ENCODE measurements around the gene FOXN3.

FOXN3 gene

DNA sequence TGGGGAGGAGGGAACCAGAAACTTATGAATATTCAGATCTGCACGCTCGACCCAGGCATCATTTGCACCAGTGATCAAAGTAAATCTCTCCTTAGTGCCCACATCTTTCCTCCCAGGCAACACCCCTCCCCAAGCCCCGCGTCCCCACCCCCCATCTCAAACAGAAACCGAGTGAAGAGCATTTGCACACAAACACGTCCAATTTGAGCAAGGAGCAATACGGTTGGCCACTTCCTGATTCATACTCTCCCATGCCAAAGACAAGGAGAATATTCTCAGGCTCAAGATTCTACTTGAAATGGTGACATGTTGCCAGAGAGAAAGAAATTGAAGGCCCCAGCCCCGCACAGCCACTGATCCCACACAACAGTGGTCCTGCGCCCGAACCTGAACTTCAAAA is 7.1 kb downstream of the FOXN3 start:
- DNase-seq = no peak
- no peak for TF ChIP-seq POLR2A (IDR thresholded peaks at IDR 0.05; ENCODE audit: low read length)
- TF ChIP-seq GATA1 (IDR thresholded peaks at IDR 0.05; ENCODE audit: low read depth, low read length) = no peak

DNA sequence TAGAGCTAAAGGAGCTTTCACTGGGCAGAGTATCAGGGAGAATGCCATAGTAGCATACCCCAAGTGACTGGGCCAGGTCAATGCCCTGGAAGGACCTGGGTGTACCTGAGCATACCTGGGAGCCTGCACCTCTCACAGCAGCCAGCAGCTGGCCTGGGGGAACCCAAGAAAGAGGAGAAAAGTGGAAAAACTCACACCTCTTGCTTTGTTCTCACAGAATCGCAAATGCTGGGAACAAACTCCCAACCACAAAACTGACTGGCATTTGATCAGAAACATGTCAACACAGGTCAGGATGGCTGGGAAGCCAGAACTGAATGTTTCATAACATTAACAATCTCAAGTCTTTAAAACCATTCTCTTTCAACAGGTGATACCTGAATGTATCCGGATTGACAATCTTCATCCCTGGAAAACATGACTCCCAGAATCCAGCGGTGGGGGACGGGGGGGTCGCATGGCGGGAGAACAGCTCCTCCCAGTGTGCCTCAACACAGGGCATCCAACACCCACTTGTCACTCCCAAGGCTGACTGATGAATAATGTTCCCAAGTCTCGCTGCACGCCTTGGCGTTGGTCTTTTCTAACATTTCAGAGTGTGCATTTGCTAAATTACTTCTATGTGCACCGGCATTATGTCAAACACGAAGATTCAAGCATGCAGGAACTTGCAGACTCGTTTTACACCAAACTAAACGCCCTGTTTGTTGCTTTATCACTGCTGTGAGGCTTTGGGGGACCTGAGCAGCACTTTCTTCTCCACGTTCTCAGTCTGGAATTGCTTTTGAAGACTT is 7.9 kb downstream of the FOXN3 start:
- TF ChIP-seq POLR2A (IDR thresholded peaks at IDR 0.05; ENCODE audit: low read length) = no peak
- TF ChIP-seq GATA1 (IDR thresholded peaks at IDR 0.05; ENCODE audit: low read depth, low read length) = no peak
- DNase-seq = no peak

DNA sequence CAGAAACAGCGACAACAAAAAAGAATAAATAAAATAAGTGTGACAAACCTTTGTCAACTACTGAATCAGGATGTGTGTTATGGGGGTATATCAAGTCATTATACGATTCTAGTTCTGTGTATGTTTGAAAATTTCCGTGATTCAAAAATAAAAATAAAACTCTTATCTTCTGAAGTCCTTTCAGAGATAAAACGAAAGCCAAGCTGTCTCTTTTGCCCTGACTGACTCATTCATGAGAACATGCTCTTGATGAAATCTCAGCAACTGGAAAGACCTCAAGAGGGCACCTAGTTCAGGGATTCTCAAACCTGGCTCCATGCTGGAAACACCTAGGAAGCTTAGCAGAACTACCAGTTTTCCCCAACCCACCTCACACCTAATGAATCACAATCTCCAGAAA is 9.2 kb downstream of the FOXN3 start:
- TF ChIP-seq POLR2A (IDR thresholded peaks at IDR 0.05; ENCODE audit: low read length) = no peak
- no peak for TF ChIP-seq GATA1 (IDR thresholded peaks at IDR 0.05; ENCODE audit: low read depth, low read length)
- DNase-seq = no peak

DNA sequence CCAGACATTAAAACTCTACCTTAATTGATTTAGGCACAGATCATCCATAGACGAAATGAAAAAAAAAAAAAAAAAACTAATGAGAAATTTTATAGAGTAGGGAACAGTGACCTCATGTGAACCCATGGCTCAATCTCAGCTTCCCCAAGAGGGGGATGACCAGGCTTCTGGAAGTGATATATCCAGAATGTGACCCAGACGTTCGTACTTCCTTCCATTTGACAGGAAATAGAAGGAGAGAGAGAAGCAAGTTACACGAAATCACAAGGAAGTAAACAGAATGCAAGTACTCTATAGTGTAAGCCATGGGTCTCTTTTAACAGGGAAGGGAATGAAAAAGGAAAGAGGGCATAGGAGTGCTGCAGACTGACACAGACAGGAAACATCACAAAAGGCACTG is 10.1 kb downstream of the FOXN3 start:
- TF ChIP-seq GATA1 (IDR thresholded peaks at IDR 0.05; ENCODE audit: low read depth, low read length) = no peak
- no peak for TF ChIP-seq POLR2A (IDR thresholded peaks at IDR 0.05; ENCODE audit: low read length)
- DNase-seq = no peak

DNA sequence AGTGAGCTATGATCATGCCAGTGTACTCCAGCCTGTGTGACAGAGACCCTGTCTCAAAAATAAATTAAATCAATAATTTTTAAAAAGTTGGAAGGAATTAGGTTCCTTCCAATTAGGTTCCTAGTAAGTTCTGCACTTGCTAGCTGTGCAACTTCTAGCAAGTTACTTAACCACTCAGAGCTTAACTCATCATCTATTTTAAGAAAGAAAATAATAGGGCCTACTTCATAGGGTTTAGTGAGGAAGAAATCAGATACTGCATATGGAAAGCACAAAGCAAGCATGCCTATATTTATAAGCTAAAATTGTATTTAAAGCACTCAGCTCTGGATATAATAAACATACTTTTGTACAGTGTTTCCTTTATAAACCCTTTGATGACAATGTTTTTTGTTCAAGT is 10.7 kb downstream of the FOXN3 start:
- TF ChIP-seq GATA1 (IDR thresholded peaks at IDR 0.05; ENCODE audit: low read depth, low read length) (no peak), POLR2A (IDR thresholded peaks at IDR 0.05; ENCODE audit: low read length) (no peak)
- DNase-seq = no peak

DNA sequence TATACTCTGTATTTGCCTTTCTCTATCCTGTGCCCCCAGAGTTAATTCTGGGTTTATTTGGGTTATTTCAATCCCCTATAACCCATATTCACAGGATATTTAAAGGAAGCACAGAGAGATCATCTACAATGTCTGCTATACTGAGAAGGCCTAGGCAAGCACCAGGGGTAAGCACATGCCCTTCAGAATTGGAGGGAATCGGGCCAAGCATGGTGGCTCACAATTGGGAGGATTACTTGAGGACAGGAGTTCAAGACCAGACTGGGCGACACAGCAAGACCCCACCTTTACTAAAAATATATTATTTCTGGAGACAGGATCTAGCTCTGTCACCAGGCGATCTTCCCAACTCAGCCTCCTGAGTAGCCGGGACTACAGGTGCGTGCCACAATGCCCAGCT is 11.3 kb downstream of the FOXN3 start:
- DNase-seq = no peak
- no peak for TF ChIP-seq GATA1 (IDR thresholded peaks at IDR 0.05; ENCODE audit: low read depth, low read length)

DNA sequence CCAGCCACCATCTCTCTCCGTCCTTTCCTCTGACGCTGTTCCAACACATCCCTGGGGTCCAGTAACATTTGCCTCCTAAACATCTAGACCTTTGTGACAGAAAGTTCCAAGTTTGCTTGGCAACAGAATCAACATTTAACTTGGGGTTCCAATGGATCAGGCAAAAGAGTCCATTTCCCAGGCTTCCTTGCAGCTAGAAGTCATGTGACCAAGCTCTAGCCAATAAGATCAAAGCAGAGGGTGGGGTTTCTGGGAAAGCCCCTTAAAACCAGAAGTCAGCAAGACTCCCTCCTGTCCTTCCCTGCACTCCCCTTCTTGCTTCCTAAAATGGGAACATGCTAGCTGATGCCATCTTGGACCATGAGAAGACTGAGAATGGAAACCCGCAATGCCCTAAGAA is 14.7 kb downstream of the FOXN3 start:
- no peak for DNase-seq
- no peak for TF ChIP-seq POLR2A (IDR thresholded peaks at IDR 0.05; ENCODE audit: low read length)
- TF ChIP-seq GATA1 (IDR thresholded peaks at IDR 0.05; ENCODE audit: low read depth, low read length) = no peak

DNA sequence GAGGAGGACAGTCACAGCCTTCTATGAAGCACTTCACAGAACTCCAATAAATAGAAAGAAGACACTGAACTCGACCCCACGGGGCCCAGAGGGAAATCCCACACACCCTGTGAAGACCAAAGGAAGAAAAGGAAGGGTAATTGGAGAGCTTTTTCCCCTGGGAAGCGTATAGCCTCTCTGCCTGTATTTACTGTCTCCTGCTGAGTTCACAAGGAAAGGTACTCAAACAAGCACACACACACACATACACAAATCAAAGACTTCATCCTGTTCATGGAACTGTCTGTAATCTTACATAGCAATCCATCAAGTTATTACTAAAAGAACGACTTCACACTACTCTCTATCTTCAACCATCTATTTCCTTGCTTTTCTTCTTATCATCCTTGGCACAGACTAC is 15.3 kb downstream of the FOXN3 start:
- no peak for DNase-seq
- TF ChIP-seq GATA1 (IDR thresholded peaks at IDR 0.05; ENCODE audit: low read depth, low read length) (no peak), POLR2A (IDR thresholded peaks at IDR 0.05; ENCODE audit: low read length) (no peak)

DNA sequence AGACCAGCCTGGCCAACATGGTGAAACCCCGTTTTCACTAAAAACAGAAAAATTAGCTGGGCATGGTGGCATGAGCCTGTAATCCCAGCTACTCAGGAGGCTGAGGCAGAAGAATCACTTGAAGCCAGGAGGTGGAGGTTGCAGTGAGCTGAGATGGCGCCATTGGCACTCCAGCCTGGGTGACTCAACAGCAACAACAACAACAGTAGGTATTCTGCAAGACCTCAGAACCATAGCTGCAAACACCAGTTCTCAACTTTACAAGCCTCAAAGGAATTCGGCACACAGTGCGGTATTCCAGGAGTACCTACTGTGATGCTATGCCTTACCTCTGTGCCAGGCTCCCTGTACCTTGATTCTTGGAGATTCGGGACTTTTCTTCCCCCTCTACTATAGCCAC is 15.8 kb downstream of the FOXN3 start:
- TF ChIP-seq POLR2A (IDR thresholded peaks at IDR 0.05; ENCODE audit: low read length) = no peak
- TF ChIP-seq GATA1 (IDR thresholded peaks at IDR 0.05; ENCODE audit: low read depth, low read length) = no peak
- no peak for DNase-seq

DNA sequence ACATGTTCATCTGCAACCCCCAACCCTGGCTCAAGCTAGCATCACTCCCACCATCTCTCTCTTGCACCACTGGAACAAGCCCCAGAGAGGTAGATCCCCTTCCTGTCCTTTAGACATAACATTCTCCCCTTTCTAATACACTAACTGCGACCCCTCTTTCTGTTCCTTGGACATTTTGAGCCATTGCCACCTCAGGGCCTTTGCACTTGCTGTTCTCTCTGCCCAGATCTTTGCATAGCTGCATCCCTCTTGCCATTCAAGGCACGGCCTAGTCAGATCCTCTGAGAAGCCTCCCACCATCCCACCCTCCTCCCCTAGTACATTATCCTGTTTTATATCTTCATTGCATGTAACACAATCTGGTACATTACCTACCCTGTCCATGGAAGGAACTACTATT is 16.5 kb downstream of the FOXN3 start:
- TF ChIP-seq GATA1 (IDR thresholded peaks at IDR 0.05; ENCODE audit: low read depth, low read length) (no peak), POLR2A (IDR thresholded peaks at IDR 0.05; ENCODE audit: low read length) (no peak)
- no peak for DNase-seq

DNA sequence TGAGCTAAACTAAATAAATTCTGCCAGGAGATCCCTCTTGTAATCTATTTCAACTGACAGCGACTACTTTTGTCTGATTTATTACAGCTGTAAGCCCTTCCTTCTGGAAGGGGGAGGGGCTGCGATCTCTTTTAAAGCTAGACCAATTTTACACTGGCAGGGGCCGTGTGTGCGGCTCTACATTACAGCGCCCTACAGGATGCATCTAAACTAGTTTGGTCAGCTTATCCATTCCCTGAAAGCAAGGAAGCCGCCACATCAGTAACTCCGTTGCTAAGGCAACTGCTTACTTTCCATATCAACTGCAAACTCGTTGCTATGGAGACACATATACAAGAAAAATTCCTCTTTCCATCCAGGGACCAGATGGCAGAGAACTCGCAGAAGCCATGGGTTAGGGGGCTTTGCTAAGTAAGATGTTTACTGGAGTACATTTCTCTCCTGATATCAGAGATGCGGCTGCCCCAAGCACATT is 17.4 kb downstream of the FOXN3 start:
- no peak for TF ChIP-seq GATA1 (IDR thresholded peaks at IDR 0.05; ENCODE audit: low read depth, low read length)
- no peak for TF ChIP-seq POLR2A (IDR thresholded peaks at IDR 0.05; ENCODE audit: low read length)
- DNase-seq = peak in 1 of 2 experiments; percentile 25

DNA sequence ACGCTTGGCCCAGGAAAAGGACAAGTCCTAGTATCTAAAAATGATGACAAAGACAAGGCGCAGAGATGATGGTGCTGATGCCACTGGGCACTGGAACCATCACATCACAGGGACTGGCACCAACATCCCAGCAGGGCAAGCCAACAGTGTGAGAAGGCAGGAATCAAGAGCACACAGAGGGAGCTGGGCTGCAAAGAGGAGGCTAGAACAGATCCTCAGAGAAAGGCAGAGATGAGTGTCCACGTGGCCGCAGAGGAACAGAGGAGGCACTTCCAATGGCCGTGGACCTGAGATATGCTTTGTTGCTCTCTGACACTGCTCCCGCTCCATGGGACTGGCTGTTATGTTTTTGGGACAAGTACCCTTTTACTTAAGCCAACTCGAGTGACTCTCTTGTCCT is 17.9 kb downstream of the FOXN3 start:
- TF ChIP-seq POLR2A (IDR thresholded peaks at IDR 0.05; ENCODE audit: low read length) = no peak
- no peak for TF ChIP-seq GATA1 (IDR thresholded peaks at IDR 0.05; ENCODE audit: low read depth, low read length)
- DNase-seq = no peak

DNA sequence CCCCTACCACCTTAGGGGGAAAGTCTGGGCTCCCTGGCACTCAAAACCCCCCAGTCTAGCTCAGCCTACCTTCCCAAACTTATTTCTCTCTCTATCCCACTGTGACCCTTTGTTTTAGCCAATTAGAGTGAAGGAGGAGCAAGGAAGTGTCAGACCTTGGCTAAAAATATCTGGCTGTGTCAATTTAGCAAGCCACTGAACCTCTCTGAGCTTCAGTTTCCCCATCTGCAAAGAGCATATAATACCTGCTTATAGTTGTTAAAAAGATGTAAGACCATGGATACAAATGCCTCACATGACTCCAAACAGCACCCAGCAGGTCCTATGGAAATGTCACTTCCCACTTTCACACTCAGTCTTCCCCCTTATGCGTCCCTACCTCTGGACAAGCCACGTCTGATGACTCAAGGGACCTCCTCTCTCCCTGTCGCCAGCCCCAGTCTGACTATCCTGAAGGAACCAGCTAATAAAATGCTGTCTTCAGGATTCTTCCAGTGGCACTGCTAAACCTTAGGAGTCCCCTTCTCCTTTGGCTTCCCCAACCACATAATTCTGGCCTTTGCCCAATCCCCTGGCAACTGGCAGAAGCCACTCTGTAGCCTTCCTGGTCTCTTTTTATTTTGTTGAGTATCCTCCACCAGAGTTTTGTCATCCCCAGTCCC is 19.3 kb downstream of the FOXN3 start:
- TF ChIP-seq GATA1 (IDR thresholded peaks at IDR 0.05; ENCODE audit: low read depth, low read length) (no peak), POLR2A (IDR thresholded peaks at IDR 0.05; ENCODE audit: low read length) (no peak)
- DNase-seq = no peak

DNA sequence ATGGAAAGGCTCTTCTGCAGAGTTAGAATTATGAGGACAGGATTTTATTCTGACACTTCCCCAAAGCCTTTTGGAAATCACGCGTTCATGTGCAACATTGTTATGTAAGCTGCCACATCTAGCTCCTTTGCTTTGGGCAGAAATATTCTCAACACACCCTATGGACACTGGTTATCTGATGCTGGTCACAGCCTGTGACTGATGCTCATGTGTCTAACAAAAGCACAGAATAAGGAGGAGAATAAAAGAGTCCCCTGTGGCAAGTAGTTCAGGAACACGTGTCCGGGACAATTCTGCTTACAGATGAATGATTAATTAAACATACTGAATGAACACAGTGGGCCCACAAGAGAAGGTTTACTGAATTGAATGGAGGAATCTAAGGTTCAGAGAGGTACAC is 22.1 kb downstream of the FOXN3 start:
- no peak for DNase-seq
- no peak for TF ChIP-seq POLR2A (IDR thresholded peaks at IDR 0.05; ENCODE audit: low read length)

DNA sequence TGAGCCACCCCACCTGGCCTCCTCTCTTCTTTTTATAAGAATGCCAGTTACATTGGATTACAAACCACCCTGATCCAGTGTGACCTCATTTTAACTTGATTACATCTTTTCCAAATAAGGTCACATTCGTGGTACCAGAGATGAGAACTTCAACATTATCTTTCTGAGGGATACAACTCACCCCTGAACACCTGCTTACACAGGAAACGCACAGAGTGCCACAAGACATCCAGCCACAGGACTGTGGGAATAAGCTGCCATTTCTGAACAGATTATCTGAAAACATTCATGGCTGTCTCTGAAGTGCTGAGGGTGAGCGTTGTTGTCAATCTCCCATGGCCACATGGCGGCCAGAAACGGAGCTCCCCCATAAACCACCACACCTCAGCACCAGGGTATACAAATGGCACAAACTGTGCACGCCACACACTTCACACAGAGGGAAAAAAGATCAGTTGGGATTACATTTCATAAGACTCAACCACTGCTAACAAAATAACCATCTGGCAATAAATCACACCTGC is 23.7 kb downstream of the FOXN3 start:
- TF ChIP-seq GATA1 (IDR thresholded peaks at IDR 0.05; ENCODE audit: low read depth, low read length) (no peak), POLR2A (IDR thresholded peaks at IDR 0.05; ENCODE audit: low read length) (no peak)

More for the DNA sequence above, 23.7 kb downstream of the FOXN3 start:
- no peak for DNase-seq

All from erythroblast (primary cell).